HG02623 (cell line): ENCODE data around the gene ARID5A.

Experiments used
- ATAC-seq: cut with Tn5 transposase; IDR thresholded peaks from one replicate; pipeline ENCODE4 v1.9.1; 2021; ENCODE audit warnings: moderate library complexity; ENCODE audit not compliant: unreplicated experiment

The ARID5A gene

GRCh38 chr2:96594691-96595152 is 58.2 kb downstream of the ARID5A start:
- no peak for ATAC-seq

- ATAC-seq = no peak
These were observed 60.0 kb downstream of the ARID5A start for GRCh38 chr2:96596596-96596995.

- no peak for ATAC-seq
These were observed 63.4 kb downstream of the ARID5A start for GRCh38 chr2:96599941-96600340.

GRCh38 chr2:96601382-96602292 is 65.1 kb downstream of the ARID5A start:
- ATAC-seq = no peak
